Endothelial cell (in vitro differentiated cells): ENCODE results near the gene TNIP1. TPM values are rescaled to one million over a fixed set of nuclear protein-coding genes. Genes with fewer than 3 reads are reported as not detected.

Experiments used
- DNase-seq: peaks from one replicate; pipeline ENCODE4 v3.0.0; 2021; ENCODE audit warnings: low spot score
- H3K27ac Mint-ChIP-seq: one replicate; pipeline ENCODE4 v1.8.0; 2021; ENCODE audit warnings: mixed read lengths, inconsistent platforms; ENCODE audit not compliant: unreplicated experiment
- H3K27me3 Mint-ChIP-seq: one replicate; pipeline ENCODE4 v1.8.0; 2021; ENCODE audit warnings: mild to moderate bottlenecking, moderate library complexity, mixed read lengths, inconsistent platforms; ENCODE audit not compliant: unreplicated experiment
- H3K36me3 Mint-ChIP-seq: one replicate; pipeline ENCODE4 v1.8.0; 2021; ENCODE audit warnings: mild to moderate bottlenecking, low read depth, mixed read lengths, inconsistent platforms; ENCODE audit not compliant: unreplicated experiment
- H3K4me1 Mint-ChIP-seq: one replicate; pipeline ENCODE4 v1.8.0; 2021; ENCODE audit warnings: mild to moderate bottlenecking, mixed read lengths, inconsistent platforms; ENCODE audit not compliant: unreplicated experiment
- H3K4me3 Mint-ChIP-seq: one replicate; pipeline ENCODE4 v1.8.0; 2021; ENCODE audit warnings: mild to moderate bottlenecking, mixed read lengths, inconsistent platforms; ENCODE audit not compliant: unreplicated experiment
- H3K9me3 Mint-ChIP-seq: one replicate; pipeline ENCODE4 v1.8.0; 2021; ENCODE audit warnings: mixed read lengths, inconsistent platforms; ENCODE audit not compliant: unreplicated experiment
- total RNA-seq: library from RNA; stranded (reverse); fragmentation: NEBNext Ultra II Directional; extraction: Animal tissue kit (Norgen Biotek cat#: 25700); gene quantifications from one replicate; pipeline ENCODE4 v1.2.1, GENCODE V29; 2021; ENCODE audit not compliant: unreplicated experiment
- TF ChIP-seq, protein P1 (sequence below): fragments of 200-600 bp; sonication (generic); IDR thresholded peaks from one replicate; pipeline ENCODE4 v1.5.0; 2021; ENCODE audit warnings: antibody characterized with exemption; ENCODE audit not compliant: unreplicated experiment

TNIP1 gene
- total RNA-seq, 1 donor from 2014 or later, result 76.0 TPM

DNA sequence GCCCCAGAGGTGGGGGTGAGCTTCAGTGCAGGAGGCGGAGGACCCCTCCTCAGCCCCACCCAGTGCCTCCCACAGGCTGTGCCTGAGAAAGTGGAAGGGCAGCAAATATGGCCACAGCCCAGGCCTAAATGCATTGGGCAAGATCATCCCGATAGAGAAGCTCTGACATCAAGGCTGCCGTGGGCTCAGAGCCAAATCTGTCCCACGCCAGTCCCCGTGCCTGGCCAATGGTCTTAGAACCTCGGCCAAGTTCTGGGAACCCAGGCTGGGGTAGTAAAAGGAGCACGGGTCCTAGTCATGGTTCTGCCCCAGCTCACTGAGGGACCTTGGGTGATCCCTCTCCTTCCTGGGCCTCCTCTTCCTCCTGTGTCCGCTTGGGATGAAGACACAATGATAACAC lies 27.7 kb upstream of the TNIP1 start:
- TF ChIP-seq, protein P1, sequence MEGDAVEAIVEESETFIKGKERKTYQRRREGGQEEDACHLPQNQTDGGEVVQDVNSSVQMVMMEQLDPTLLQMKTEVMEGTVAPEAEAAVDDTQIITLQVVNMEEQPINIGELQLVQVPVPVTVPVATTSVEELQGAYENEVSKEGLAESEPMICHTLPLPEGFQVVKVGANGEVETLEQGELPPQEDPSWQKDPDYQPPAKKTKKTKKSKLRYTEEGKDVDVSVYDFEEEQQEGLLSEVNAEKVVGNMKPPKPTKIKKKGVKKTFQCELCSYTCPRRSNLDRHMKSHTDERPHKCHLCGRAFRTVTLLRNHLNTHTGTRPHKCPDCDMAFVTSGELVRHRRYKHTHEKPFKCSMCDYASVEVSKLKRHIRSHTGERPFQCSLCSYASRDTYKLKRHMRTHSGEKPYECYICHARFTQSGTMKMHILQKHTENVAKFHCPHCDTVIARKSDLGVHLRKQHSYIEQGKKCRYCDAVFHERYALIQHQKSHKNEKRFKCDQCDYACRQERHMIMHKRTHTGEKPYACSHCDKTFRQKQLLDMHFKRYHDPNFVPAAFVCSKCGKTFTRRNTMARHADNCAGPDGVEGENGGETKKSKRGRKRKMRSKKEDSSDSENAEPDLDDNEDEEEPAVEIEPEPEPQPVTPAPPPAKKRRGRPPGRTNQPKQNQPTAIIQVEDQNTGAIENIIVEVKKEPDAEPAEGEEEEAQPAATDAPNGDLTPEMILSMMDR, result no peak
- H3K27me3 Mint-ChIP-seq, result no peaks in the 10 kb centered on the region
- H3K36me3 Mint-ChIP-seq, result peaks cover 55% of the 10 kb centered on the region
- no peaks in the 10 kb centered on the region for H3K9me3 Mint-ChIP-seq
- peaks cover 3% of the 10 kb centered on the region for H3K4me1 Mint-ChIP-seq
- DNase-seq, result no peak
- peak overlapping the region; percentile 42 for H3K27ac Mint-ChIP-seq
- H3K4me3 Mint-ChIP-seq, result peak overlapping the region; percentile 79

DNA sequence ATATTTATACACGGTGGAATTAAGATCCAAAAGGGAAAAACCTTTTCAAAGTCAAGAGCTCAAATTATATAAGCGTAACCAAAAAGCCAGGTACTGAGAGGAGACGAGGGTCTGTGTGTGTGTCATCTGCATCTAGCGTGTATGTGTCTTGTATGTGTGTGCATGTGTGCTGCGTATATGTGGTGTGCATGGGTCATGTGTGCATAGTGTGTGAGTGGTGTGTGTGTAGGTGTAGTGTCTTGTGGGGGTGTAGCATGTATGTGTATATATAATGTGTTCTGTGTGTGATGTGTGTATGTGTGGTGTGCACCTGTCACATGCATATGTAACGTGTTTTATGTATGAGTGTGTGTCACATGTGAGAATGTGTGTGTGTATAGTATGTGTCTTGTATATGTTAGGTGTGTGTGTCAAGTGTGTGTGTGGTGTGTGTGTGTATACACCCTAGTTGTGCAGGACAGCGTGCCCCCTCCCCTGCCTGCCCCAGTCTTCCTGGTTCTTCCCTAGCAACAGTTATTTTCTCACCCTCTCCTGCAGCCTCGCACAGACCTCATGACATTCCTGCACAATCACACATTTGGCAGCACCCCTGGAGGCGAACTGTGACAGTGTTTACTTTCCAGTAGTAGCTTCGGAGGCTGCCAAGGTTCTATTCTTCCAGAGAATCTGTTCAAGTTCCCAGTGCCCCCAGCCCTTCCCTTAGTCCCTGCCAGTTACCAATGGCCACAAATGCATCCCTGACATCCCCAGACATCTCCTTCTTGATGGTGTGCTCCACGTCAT lies 27.1 kb upstream of the TNIP1 start:
- TF ChIP-seq, protein P1, result no peak
- Mint-ChIP-seq H3K27me3 (no peaks in the 10 kb centered on the region), H3K27ac (no peak overlapping the region), H3K4me3 (peak overlapping the region; percentile 0), H3K9me3 (no peaks in the 10 kb centered on the region), H3K36me3 (peaks cover 56% of the 10 kb centered on the region), H3K4me1 (peaks cover 3% of the 10 kb centered on the region)
- DNase-seq, result no peak

DNA sequence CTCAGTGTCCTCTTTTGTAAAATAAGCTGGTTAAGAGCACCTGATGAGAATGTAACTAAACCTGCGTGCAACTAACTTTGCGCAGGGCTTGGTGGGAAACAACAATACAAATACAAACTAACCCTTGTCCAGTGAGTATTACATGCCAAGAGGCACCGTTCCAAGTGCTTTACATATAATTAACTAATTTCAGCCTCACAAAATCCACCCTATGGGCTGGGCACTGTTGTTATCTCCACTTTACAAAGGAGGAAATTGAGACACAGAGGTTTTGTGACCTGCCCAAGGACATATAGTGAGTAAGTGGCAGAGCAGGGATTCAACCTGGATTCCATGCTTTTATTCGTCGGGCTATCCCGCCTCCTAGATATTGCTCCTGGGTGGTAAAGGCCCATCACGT lies 26.2 kb upstream of the TNIP1 start:
- DNase-seq, result no peak
- Mint-ChIP-seq H3K36me3 (peaks cover 60% of the 10 kb centered on the region), H3K4me1 (peaks cover 3% of the 10 kb centered on the region), H3K4me3 (no peak overlapping the region), H3K27ac (no peak overlapping the region), H3K9me3 (no peaks in the 10 kb centered on the region), H3K27me3 (no peaks in the 10 kb centered on the region)
- TF ChIP-seq, protein P1, result no peak

DNA sequence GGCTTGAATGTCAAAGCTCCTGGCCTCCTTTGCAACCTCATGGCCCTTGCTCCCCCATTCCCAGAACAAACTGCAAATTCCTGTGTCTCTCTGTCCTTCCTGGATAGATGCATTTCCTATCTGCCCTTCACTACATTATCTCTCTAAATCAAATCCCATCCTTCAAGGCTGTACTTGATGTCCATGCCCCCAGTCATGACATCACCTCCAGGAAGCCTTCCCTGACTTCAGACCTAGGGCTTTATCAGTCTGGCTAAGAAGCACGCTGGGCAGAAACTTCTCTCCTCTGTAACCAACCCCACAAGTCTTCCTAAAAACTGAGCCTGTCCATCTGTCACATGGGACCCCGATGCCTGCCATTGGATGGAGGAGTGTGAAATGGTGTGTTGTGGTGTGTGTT lies 25.7 kb upstream of the TNIP1 start:
- TF ChIP-seq, protein P1, result no peak
- no peaks in the 10 kb centered on the region for H3K9me3 Mint-ChIP-seq
- peaks cover 9% of the 10 kb centered on the region for H3K4me1 Mint-ChIP-seq
- peaks cover 65% of the 10 kb centered on the region for H3K36me3 Mint-ChIP-seq
- no peak for DNase-seq
- peaks cover 5% of the 10 kb centered on the region for H3K27me3 Mint-ChIP-seq
- no peak overlapping the region for H3K27ac Mint-ChIP-seq
- no peak overlapping the region for H3K4me3 Mint-ChIP-seq

DNA sequence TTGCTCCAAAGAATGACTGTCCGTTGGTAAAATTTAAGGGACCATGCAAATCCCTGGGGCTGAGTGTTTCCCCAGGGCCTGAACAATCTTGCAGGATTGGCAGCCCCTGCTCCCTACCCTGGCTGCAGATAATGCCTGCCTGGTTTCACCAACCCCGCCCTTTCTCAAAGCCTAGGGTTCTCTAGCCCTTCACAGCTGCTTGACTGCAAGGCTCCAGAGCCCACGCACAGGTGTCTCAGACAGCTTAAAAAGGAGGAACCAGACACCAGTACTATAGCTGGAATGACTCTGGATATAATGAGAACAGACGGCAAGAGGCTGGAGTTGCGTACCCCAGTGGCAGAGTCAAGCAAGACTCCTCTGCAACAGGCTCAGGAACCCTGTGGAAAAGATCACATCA lies 25.2 kb upstream of the TNIP1 start:
- Mint-ChIP-seq H3K27me3 (peaks cover 5% of the 10 kb centered on the region), H3K9me3 (no peaks in the 10 kb centered on the region), H3K4me1 (peaks cover 12% of the 10 kb centered on the region), H3K36me3 (peaks cover 66% of the 10 kb centered on the region), H3K27ac (no peak overlapping the region), H3K4me3 (no peak overlapping the region)
- TF ChIP-seq, protein P1, result no peak
- no peak for DNase-seq
